Raji (cell line): ENCODE results near the gene ADGRD1.

ENCODE experiments used
- POLR2A ChIP-seq: IDR thresholded peaks from 2 replicates; pipeline ENCODE4 v1.6.1; 2011; ENCODE audit warnings: low read depth, low read length, control low read depth; ENCODE audit not compliant: insufficient read depth

The ADGRD1 gene

DNA sequence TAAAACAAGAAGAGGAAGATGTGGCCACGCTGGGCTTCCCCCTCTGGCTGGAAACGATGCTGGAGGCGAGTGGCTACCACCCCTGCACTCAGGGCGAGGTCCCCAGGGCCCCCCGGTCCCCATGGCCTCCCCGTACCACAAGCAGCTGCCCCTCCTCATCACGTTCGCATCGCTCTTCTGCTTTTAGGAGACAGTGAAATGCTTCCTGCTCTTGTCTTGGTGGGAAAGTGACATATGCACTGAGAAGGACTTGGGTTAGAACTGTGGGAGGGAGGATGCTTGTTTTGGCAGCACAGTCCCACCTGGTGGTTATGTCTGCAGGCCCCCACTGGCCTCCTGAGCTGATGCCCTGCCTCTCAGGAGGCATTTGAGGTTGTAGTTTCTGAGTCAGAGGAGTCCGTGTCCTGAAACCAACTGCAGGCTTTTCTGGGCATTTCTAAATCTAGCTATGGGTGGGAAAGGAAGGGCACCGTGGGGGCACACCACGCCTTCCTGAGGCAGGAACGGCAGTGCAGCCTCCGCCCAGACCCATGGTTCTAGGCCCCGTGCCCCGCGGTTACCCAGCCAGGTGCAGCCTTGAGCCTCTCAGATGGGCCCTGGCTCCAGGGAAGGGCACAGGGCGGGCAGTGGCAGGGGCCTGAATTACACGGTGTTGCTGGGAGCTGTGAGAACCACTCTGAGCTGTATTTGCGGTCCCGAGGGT lies 139.3 kb downstream of the ADGRD1 start:
- no peak for TF ChIP-seq POLR2A

DNA sequence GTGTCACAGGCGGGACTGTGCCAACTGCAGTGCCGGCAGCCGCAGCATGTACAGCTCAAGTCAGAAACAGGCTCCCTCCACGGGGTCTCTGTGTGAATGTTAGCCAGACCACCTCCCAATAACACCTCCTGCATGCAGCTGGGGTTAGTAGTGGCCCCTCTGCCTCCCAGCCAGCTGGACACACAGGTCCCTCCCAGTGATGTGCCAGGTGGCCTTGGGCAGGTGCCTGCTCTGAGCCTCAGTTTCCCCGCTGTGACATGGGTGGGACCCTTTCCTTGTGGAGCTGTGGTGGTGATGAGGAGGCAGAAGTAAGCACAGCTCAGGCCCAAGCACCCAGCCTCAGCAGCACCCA lies 139.9 kb downstream of the ADGRD1 start:
- TF ChIP-seq POLR2A = no peak

DNA sequence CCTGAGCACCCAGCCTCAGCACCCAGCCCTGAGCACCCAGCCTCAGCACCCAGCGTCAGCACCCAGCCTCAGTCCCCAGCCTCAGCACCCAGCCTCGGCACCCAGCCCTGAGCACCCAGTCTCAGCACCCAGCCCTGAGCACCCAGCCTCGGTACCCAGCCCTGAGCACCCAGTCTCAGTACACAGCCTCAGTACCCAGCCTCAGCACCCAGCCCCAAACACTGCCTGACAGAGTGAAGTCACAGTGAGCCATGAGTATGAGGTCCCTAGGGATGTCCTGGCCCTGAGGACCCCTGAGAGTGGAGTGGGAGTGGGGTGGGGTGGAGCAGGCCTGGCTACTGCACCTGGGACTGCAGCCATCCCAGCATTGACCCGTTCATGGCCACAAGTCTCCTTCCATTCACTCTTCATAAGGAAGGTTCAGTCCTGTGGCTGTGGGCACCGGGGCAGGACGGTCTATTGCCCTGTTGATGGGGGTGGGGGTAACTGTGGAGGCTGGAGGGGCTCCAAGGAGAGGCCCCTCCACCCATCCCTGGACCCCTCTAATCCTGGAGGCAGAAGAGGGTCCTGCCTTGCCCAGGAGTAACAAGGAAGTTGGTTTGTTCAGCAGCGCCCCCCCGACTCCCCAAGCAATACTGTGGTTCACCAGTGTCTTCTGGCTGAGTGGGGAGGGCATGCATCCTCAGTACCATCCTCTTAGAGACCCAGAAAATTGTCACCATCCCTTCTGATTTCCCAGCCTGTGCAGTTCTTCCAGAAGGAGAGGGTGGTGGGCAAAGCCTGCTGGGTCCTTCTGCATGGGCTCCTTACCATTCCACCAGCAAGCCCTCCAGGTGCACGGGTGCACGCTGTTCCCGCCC lies 140.5 kb downstream of the ADGRD1 start:
- no peak for TF ChIP-seq POLR2A

DNA sequence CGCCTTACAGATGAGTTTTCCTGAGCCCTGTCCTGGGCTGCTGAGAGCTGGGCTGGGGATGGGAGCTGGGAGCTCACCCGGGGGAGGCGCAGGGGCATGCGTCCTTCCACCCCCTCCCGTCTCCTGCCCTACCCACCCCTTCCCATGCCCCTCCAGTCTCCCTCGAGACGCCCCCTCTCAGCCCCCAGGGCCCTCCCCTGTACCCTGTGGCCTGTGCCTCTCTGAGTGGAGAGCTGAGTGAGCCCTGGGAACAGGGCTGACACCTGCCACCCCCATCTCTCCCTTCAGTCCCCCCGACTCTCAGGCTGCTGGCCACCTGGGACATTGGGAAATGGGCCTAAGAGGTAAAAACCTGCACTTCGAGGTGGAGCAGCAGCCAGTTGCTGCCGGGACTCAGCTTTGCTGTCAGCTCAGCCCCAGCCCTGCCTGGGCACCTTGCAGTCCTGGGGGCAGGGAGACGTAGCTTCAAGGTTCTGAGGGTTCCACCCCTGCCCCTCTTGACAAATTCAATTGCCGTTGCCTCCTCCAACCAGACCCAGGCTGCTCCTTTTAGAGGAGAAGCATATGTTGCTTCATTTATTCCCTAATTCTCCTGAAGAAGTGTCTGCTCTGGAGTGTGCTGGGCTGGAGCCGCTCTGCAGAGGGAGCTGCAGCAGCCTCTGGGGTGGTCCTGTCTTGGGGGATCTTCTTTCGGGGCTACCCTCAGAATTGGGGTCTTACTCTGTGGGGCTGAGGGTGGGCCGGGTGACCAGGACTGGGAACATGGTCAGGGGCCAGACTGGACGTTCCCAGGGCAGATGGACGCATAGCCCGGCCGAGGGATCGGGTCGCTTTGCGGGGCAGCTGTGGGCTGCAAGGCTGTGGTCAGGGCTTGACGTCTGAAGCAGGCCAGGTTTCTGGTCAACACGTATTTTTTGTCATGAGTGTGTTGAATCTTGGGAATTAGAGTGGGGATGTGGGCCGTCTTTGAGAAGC lies 141.4 kb downstream of the ADGRD1 start:
- TF ChIP-seq POLR2A = no peak

DNA sequence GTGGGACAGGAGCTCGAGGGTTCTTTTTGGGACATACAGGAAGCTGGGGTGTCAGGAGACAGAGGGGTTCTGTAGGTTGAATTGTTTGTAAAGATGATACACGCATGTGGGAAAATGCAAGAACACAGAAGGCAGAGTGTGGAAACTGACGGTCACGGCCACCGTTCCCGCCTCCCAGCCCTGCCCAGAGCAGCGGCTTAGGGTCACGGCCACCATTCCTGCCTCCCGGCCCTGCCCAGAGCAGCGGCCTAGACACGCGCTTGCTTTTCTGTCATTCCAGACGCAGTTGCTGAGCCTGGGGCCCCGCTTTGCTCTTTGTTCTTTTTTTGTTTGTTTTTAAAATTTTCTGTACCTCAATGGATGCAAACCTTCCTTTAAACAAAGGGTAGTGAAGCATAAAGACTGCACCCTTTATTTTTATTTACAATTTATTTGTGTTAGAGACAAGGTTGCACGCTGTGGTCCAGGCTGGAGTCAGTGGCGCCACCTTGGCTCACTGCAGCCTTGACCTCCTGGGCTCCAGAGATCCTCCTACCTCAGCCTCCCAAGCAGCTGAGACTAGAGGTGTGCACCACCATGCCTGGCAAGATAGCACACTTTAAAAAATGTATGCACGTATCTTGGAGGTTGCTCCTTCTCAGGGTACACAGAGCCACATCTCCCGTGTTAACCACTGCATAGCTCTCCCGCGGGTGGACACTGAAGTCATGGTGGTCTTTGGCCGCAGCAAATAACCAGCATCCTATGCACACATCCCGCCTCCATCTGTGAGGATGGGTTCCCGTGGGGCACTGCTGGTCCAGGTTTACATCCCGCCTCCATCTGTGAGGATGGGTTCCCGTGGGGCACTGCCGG lies 142.3 kb downstream of the ADGRD1 start:
- no peak for TF ChIP-seq POLR2A

DNA sequence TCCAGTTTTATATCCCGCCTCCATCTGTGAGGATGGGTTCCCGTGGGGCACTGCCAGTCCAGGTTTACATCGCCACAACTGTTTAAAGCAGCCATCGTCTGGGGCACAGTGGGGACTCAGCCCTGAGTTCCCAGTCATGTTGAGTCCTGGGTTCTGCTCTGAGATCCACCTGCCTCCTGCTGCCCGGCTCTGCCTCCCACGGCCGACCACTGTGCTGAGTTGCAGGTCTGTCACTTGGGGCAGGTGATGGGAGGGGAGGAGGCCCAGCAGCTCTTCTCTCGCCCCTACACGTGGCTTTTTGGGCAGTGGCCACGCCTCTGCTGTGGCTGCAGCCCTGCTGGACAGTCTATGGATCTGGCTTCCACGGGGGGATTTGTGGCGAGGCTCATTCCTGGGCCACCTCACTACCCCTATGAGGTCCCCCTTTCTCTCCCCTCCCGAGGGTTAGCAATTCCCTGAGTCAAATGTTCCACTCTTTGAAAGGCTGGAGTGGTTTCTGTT lies 143.0 kb downstream of the ADGRD1 start:
- no peak for TF ChIP-seq POLR2A

DNA sequence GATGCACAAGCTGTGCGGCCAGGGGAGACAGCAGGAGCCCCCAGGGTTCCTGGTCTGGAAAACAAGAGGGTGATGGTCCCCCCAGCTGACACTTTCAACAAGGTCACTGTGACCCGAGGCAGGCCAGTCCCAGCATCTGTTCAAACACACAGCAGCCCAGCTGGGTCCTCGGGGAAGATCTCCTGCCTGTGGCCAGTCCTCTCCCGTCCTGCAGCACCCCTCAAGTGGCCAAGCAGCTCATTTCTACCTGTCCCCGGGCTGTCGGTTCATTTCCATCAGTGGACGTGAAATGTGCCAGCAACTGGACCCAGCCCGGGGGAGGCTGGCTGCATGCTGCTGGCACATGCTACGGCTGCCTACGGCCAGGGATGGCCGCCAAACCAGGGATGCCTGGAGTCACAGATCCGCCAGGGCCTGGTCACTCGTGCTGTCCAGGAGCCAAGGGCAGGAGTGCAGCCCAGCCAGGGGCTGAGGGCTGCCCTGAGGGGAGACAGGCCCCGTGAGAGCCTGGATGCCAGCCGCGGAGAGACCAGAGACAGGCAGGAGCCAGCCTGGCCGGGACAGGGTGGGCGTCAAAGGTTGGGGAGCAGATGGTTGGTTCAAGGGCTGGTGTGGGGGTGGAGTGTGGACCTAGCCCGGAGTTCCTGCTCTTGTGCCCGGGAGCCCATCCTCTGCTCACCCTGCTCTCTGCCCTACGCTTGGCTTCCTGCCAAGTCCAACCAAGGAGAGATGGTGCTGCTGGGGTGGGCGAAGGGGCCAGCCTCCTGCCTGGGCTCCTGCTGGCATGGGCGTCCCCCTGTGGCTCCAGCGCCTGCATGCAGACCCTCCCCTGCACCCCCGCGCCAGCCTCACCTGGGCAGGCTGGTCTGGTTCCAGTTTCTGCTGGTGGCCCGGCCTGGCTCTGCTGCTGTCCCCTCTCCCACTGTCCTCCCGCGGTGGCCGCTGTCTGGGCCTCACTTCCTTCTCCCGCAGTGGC lies 143.8 kb downstream of the ADGRD1 start:
- no peak for TF ChIP-seq POLR2A

DNA sequence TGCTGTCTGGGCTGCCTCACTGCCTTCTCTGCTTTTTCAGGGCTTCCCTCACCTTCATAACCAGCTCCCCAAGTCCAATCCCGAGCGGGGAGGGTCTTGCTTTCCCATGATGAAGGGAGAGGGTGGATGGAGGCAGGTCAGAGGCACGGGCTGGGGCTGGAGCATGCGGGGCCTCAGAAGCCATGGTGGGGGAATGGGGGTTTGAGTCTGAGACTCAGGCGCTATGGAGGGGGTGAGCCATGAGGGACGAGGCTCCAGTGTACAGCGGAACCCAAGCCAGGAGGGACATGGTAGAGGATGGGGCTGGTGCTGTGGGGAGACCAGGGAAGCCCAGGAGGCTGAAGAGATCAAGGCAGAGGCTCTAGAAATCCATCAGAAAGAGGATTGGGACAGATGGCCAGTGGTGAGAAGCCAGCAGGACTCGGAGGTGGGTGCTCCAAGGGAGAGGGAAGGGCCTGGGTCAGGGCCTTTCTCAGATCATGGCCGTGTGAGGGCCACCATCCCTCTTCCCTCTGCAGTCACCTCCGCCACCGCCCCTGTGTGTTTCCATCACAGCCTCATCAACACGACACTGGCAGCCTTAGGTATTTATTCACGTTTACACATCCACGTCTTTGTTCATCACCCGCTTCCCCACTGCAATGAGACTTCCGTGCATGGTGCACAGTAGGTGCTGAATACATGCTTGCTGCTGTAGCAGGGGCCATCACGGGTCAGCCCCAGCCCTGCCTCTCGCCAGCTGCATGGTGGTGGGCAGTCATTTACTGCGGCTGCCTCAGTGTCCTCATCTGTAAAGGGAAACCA lies 144.7 kb downstream of the ADGRD1 start:
- TF ChIP-seq POLR2A = no peak

DNA sequence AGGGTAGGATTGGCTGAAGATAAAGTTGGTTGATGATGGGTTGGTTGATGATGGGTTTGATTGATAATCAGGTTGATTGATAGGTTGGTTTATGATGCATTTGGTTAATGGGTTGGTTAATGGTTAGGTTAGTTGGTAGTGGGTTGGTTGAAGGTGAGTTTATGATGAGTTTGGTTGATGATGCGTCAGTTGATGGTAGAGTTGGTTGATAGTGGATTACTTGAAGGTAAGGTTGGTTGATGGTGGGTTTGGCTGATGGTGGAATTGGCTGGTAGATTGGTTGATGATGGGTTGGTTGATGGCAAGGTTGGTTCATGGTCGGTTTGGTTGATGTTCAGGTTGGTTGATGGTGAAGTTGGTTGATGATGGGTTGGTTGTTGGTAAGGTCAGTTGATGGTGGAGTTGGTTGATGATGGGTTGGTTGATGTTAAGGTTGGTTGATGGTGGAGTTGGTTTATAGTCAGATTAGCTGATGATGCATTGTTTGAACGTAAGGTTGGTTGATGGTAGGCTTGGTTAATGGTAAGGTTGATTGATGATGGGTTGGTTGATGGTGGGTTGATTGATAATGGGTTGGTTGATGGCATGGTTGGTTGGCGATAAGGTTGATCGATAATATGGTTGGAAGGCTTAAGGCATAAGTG lies 146.4 kb downstream of the ADGRD1 start:
- no peak for TF ChIP-seq POLR2A

DNA sequence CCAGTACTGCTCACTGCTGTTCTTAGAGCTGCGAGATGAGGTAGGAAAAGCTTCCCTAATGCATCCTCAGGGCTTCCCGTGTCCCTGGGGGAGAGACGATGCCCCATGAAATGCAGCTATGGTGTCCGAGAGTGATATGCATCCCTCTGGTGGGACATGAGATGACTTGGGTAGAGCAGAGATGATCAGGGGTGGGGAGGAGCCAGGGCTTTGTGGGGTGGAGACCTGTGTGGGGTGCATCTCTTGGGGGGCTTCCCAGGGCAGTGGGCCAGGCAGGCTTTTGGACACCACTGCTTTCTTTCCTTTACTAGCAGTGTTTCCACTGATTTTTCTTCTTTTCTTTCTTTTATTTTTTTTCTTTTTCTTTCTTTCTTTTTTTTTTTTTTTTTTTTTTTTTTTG lies 147.3 kb downstream of the ADGRD1 start:
- TF ChIP-seq POLR2A = no peak

DNA sequence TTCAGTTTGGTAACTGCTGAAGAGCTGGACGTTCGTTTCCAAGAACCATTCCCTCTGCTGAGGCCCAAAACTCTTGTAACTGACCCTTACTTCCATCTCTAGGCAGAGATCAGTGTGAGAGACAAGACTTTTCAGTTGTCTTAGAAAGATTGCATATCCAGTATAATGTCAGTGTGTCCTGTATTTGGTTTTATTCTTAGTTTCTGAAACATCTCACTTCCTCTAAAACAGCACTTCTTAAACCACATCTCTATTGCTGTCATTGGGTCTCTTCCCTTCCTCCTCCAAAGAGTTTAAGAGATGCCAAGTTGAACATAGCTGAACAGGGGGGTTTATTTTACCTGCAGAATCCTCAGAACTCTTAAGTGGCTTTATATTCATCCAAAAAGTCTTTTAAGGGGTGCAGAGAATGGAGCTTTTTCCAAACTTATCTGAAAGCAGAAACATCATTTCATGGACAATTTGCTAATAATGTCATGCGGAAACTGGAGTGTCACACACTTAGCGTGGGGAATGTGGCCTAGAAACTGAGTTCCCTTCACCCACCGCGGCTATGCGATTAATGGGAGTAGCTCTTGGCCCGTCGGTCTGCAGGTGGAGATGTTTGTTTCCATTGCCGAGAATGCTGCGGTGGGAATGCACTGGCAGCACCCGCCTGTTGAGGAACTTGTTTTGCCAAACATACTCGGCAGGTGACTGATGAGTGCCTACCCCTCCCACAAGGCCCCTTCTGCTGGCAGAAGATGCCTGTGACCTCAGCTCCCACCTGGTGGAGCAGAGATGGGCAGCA lies 148.2 kb downstream of the ADGRD1 start:
- TF ChIP-seq POLR2A = no peak
